Effector memory CD4-positive, alpha-beta T cell (primary cell): ENCODE results near the gene BHLHA15.

Source experiments
- DNase-seq, 3 donors: peaks; one replicate each; pipeline ENCODE4 v3.0.0-alpha.2; 2020
- H3K27ac ChIP-seq: 2 replicates; pipeline ENCODE4 v1.7.0; 2013; ENCODE audit warnings: mild to moderate bottlenecking, low read length, moderate library complexity; ENCODE audit not compliant: insufficient read depth, poor library complexity, severe bottlenecking
- H3K27me3 ChIP-seq: replicated peaks from 2 replicates; pipeline ENCODE4 v1.7.0; 2013; ENCODE audit warnings: mild to moderate bottlenecking, low read length; ENCODE audit not compliant: insufficient read depth, control insufficient read depth, poor library complexity, severe bottlenecking
- H3K36me3 ChIP-seq: 2 replicates; pipeline ENCODE4 v1.7.0; 2013; ENCODE audit warnings: mild to moderate bottlenecking, low read length, moderate library complexity; ENCODE audit not compliant: control insufficient read depth, insufficient read depth
- H3K4me1 ChIP-seq: 2 replicates; pipeline ENCODE4 v1.7.0; 2013; ENCODE audit warnings: low read length, mild to moderate bottlenecking; ENCODE audit not compliant: control insufficient read depth, insufficient read depth, poor library complexity, severe bottlenecking
- H3K4me3 ChIP-seq: 2 replicates; pipeline ENCODE4 v1.7.0; 2013; ENCODE audit warnings: low read length, low read depth, mild to moderate bottlenecking; ENCODE audit not compliant: insufficient read depth, poor library complexity, severe bottlenecking
- H3K9me3 ChIP-seq: 2 replicates; pipeline ENCODE4 v1.7.0; 2013; ENCODE audit warnings: mild to moderate bottlenecking, low read length, moderate library complexity; ENCODE audit not compliant: control insufficient read depth
- total RNA-seq, 3 donors: gene quantifications; one replicate each; lab custom pipeline; 2026; lab: John Stamatoyannopoulos, UW

BHLHA15 gene
- total RNA-seq = 0 to 0.97 (median 0.17) reads per million in 3 donors

GRCh38 chr7:98211221-98211675 is at the start of gene BHLHA15:
BHLHA15 (plus strand) TSS chr7:98211439; CDS start chr7:98212310, 871 bp downstream.
- no peaks in the 10 kb centered on the region for H3K9me3 ChIP-seq

GRCh38 chr7:98162758-98163157 is 48.5 kb upstream of the BHLHA15 start:
- Histone ChIP-seq H3K4me1 (no peaks in the 10 kb centered on the region), H3K4me3 (no peak overlapping the region), H3K36me3 (peaks cover 10% of the 10 kb centered on the region), H3K27me3 (no peaks in the 10 kb centered on the region), H3K9me3 (no peaks in the 10 kb centered on the region), H3K27ac (no peak overlapping the region)
- no peak for DNase-seq

More at GRCh38 chr7:98211221-98211675, at the start of gene BHLHA15:
- Histone ChIP-seq H3K4me1 (no peaks in the 10 kb centered on the region), H3K27ac (no peak within 1 kb of the TSS), H3K4me3 (peak within 1 kb of the TSS; percentile 39), H3K36me3 (peaks cover 13% of the 10 kb centered on the region), H3K27me3 (no peaks in the 10 kb centered on the region)
- DNase-seq = peak in 2 of 3 donors; percentile 15 to 24

- no peaks in the 10 kb centered on the region for H3K9me3 ChIP-seq
- DNase-seq = no peak
- H3K4me1 ChIP-seq = no peaks in the 10 kb centered on the region
- H3K27ac ChIP-seq = no peak overlapping the region
- no peaks in the 10 kb centered on the region for H3K27me3 ChIP-seq
- H3K4me3 ChIP-seq = no peak overlapping the region
- peaks cover 10% of the 10 kb centered on the region for H3K36me3 ChIP-seq
Observed at GRCh38 chr7:98163269-98163668, 48.0 kb upstream of the BHLHA15 start.

- Histone ChIP-seq H3K36me3 (peaks cover 10% of the 10 kb centered on the region), H3K27ac (no peak overlapping the region)
Observed at GRCh38 chr7:98163704-98164494, 47.3 kb upstream of the BHLHA15 start.

GRCh38 chr7:98165827-98166667 is 45.2 kb upstream of the BHLHA15 start:
- Histone ChIP-seq H3K27ac (no peak overlapping the region), H3K4me3 (no peak overlapping the region), H3K36me3 (peaks cover 5% of the 10 kb centered on the region), H3K9me3 (no peaks in the 10 kb centered on the region), H3K4me1 (no peaks in the 10 kb centered on the region), H3K27me3 (no peaks in the 10 kb centered on the region)
- peak in 1 of 3 donors; percentile 16 for DNase-seq

More at GRCh38 chr7:98163704-98164494, 47.3 kb upstream of the BHLHA15 start:
- DNase-seq = no peak
- Histone ChIP-seq H3K4me1 (no peaks in the 10 kb centered on the region), H3K4me3 (no peak overlapping the region), H3K27me3 (no peaks in the 10 kb centered on the region), H3K9me3 (no peaks in the 10 kb centered on the region)

- Histone ChIP-seq H3K4me3 (no peak overlapping the region), H3K27ac (no peak overlapping the region), H3K27me3 (no peaks in the 10 kb centered on the region), H3K4me1 (no peaks in the 10 kb centered on the region), H3K9me3 (no peaks in the 10 kb centered on the region), H3K36me3 (peaks cover 8% of the 10 kb centered on the region)
- DNase-seq = no peak
Observed at GRCh38 chr7:98166668-98166970, 44.6 kb upstream of the BHLHA15 start.

- H3K4me1 ChIP-seq = no peaks in the 10 kb centered on the region
- no peak overlapping the region for H3K4me3 ChIP-seq
- DNase-seq = no peak
- no peak overlapping the region for H3K27ac ChIP-seq
- no peaks in the 10 kb centered on the region for H3K9me3 ChIP-seq
- peaks cover 14% of the 10 kb centered on the region for H3K36me3 ChIP-seq
- H3K27me3 ChIP-seq = no peaks in the 10 kb centered on the region
Observed at GRCh38 chr7:98167653-98168052, 43.6 kb upstream of the BHLHA15 start.

- no peaks in the 10 kb centered on the region for H3K4me1 ChIP-seq
- peak; percentile 36 to 51 (median 47) for DNase-seq
- no peak overlapping the region for H3K4me3 ChIP-seq
- no peaks in the 10 kb centered on the region for H3K27me3 ChIP-seq
- no peaks in the 10 kb centered on the region for H3K9me3 ChIP-seq
- H3K36me3 ChIP-seq = peaks cover 14% of the 10 kb centered on the region
- H3K27ac ChIP-seq = no peak overlapping the region
Observed at GRCh38 chr7:98168181-98168903, 42.9 kb upstream of the BHLHA15 start.

GRCh38 chr7:98168904-98169621 is 42.2 kb upstream of the BHLHA15 start:
- no peak for DNase-seq
- H3K4me3 ChIP-seq = no peak overlapping the region
- no peaks in the 10 kb centered on the region for H3K4me1 ChIP-seq
- H3K27ac ChIP-seq = no peak overlapping the region
- H3K27me3 ChIP-seq = no peaks in the 10 kb centered on the region
- H3K9me3 ChIP-seq = no peaks in the 10 kb centered on the region
- H3K36me3 ChIP-seq = peaks cover 15% of the 10 kb centered on the region
